Panc1 (cell line): ENCODE measurements around the gene ZNF346. TPM values are rescaled to one million over a fixed set of nuclear protein-coding genes. Genes with fewer than 3 reads are reported as not detected.

ENCODE experiments used
- ATAC-seq: fragments of 200-7000 bp; cut with Tn5 transposase; 2 replicates; pipeline ENCODE4 v1.9.1; 2020; ENCODE audit warnings: mild to moderate bottlenecking, moderate library complexity
- BruUV-seq: library from RNA; stranded (reverse); fragments of 400-500 nt; replicated peaks from 2 replicates; lab custom pipeline; 2021; lab: Mats Ljungman, UMichigan
- CTCF ChIA-PET: fragments of 300-600 bp; sonication (Branson Sonifier 250); formaldehyde crosslinking; loops from one replicate; lab custom pipeline; 2022; ENCODE audit warnings: antibody characterized with exemption; lab: Charles Lee
- POLR2A ChIA-PET: fragments of 300-600 bp; sonication (Branson Sonifier 250); formaldehyde crosslinking; loops from one replicate; lab custom pipeline; 2022; ENCODE audit warnings: antibody characterized with exemption; lab: Charles Lee
- DNase-seq: peaks from one replicate; pipeline ENCODE4 v3.0.0-alpha.2; 2010; ENCODE audit warnings: low read depth, low spot score
- H3K27ac ChIP-seq: 2 replicates; pipeline ENCODE4 v1.5.1; 2011; ENCODE audit warnings: mild to moderate bottlenecking, low read length, inconsistent platforms
- H3K27me3 ChIP-seq: fragments of 200-500 bp; sonication (Bioruptor generic); 2 replicates; pipeline ENCODE4 v1.6.0; 2014; ENCODE audit warnings: low read length, inconsistent platforms; ENCODE audit not compliant: control insufficient read depth, insufficient read depth
- H3K36me3 ChIP-seq: fragments of 200-500 bp; sonication (Bioruptor generic); 2 replicates; pipeline ENCODE4 v1.5.1; 2014; ENCODE audit warnings: inconsistent platforms, mild to moderate bottlenecking, low read length, moderate library complexity; ENCODE audit not compliant: control insufficient read depth, insufficient read depth
- H3K4me1 ChIP-seq: 2 replicates; pipeline ENCODE4 v1.5.1; 2011; ENCODE audit warnings: inconsistent platforms, mild to moderate bottlenecking, low read length, moderate library complexity; ENCODE audit not compliant: control insufficient read depth, insufficient read depth
- H3K4me3 ChIP-seq, 2 experiments: 2 replicates each; pipeline ENCODE4 v1.5.1; 2011 to 2012; ENCODE audit warnings: low read depth in 2 of 2, low read length in 2 of 2, mild to moderate bottlenecking in 2 of 2, inconsistent platforms in 1 of 2, moderate library complexity in 1 of 2
- H3K9me3 ChIP-seq: fragments of 200-500 bp; sonication (Bioruptor generic); 2 replicates; pipeline ENCODE4 v1.5.1; 2014; ENCODE audit warnings: low read depth, mild to moderate bottlenecking, inconsistent platforms, low read length, moderate library complexity; ENCODE audit not compliant: control insufficient read depth, insufficient read depth
- CTCF ChIP-seq: fragments of 450-650 bp; IDR thresholded peaks from 2 replicates; pipeline ENCODE4 v1.5.1; 2017; ENCODE audit warnings: mild to moderate bottlenecking
- POLR2AphosphoS5 ChIP-seq: IDR thresholded peaks from 2 replicates; pipeline ENCODE4 v1.6.1; 2012; ENCODE audit warnings: mild to moderate bottlenecking, low read depth, low read length, moderate library complexity
- SIN3A ChIP-seq: IDR thresholded peaks from 2 replicates; pipeline ENCODE4 v1.6.1; 2012; ENCODE audit warnings: low read depth, mild to moderate bottlenecking, low read length, moderate library complexity, borderline replicate concordance; ENCODE audit not compliant: insufficient read depth
- TCF7L2 ChIP-seq: IDR thresholded peaks from 2 replicates; pipeline ENCODE4 v1.6.1; 2011; ENCODE audit warnings: mild to moderate bottlenecking, low read depth, low read length, inconsistent platforms
- in situ Hi-C: cut with HindIII; loops from 2 replicates; pipeline ENCODE4 v1.10.0; 2016; ENCODE audit warnings: low sequenced_read_pairs, low pct_unique_long_range_greater_than_20kb
- intact Hi-C: fragments of 100-400 bp; cut with micrococcal nuclease; formaldehyde crosslinking; loops from one replicate; pipeline ENCODE4 v1.10.0; 2022; ENCODE audit not compliant: unreplicated experiment
- total RNA-seq: library from RNA; stranded (reverse); gene quantifications from one replicate; pipeline ENCODE4 v1.2.1, GENCODE V29; 2021; ENCODE audit not compliant: unreplicated experiment
- TF ChIP-seq, protein P1 (sequence below), 2 experiments: IDR thresholded peaks; 2 replicates each; pipeline ENCODE4 v1.6.1; 2011 to 2012; ENCODE audit warnings: low read depth in 2 of 2, control low read depth in 1 of 2, low read length in 1 of 2, mild to moderate bottlenecking in 1 of 2, moderate library complexity in 1 of 2; ENCODE audit not compliant: insufficient read depth in 1 of 2

Gene ZNF346
- total RNA-seq, 1 experiment from 2014 or later = 21.3 TPM

DNA sequence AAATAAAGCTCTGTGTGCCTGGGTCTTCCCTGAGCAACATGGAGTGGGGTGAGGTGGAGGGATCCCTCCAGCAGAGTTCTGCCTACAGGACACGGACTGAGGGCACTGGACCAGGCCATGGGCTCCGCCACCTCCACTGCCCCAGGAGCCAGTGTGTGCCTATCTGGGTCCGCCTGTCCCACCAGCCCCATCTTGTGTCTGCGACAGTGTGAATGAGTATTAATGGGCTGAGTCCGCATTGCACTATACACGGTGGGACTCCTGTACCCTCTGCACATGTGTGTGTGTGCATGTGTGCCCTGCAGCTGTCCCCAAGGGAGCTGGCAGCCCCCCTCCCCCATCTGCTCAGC, 75.6 kb downstream of the ZNF346 start:
- ATAC-seq (no peak; the same call in 1 of the 2 replicates), DNase-seq (no peak)
- Histone ChIP-seq H3K9me3 (no peaks in the 10 kb centered on the region), H3K36me3 (no peaks in the 10 kb centered on the region), H3K27me3 (no peaks in the 10 kb centered on the region), H3K27ac (no peak overlapping the region), H3K4me1 (peaks cover 4% of the 10 kb centered on the region; the same call in 1 of the 2 replicates), H3K4me3 (no peak overlapping the region)
- POLR2A ChIA-PET = no interaction called here
- TF ChIP-seq TCF7L2 (no peak), CTCF (no peak), SIN3A (no peak), POLR2AphosphoS5 (no peak)
- TF ChIP-seq, protein P1, sequence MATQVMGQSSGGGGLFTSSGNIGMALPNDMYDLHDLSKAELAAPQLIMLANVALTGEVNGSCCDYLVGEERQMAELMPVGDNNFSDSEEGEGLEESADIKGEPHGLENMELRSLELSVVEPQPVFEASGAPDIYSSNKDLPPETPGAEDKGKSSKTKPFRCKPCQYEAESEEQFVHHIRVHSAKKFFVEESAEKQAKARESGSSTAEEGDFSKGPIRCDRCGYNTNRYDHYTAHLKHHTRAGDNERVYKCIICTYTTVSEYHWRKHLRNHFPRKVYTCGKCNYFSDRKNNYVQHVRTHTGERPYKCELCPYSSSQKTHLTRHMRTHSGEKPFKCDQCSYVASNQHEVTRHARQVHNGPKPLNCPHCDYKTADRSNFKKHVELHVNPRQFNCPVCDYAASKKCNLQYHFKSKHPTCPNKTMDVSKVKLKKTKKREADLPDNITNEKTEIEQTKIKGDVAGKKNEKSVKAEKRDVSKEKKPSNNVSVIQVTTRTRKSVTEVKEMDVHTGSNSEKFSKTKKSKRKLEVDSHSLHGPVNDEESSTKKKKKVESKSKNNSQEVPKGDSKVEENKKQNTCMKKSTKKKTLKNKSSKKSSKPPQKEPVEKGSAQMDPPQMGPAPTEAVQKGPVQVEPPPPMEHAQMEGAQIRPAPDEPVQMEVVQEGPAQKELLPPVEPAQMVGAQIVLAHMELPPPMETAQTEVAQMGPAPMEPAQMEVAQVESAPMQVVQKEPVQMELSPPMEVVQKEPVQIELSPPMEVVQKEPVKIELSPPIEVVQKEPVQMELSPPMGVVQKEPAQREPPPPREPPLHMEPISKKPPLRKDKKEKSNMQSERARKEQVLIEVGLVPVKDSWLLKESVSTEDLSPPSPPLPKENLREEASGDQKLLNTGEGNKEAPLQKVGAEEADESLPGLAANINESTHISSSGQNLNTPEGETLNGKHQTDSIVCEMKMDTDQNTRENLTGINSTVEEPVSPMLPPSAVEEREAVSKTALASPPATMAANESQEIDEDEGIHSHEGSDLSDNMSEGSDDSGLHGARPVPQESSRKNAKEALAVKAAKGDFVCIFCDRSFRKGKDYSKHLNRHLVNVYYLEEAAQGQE (IDR thresholded peaks at IDR 0.05; ENCODE audit: insufficient read depth in 1 of 2, low read depth in 2 of 2, low read length in 1 of 2) = no peak
- in situ Hi-C loops = no loop called here
- intact Hi-C loops = no loop called here
- BruUV-seq = no TSS peak
- CTCF ChIA-PET = interaction anchor here (1.1 to 2.2 kb wide), 2 partner anchors 9 to 13 kb away, joined by 3 to 8 read pairs; no protein-coding TSS in a partner anchor

DNA sequence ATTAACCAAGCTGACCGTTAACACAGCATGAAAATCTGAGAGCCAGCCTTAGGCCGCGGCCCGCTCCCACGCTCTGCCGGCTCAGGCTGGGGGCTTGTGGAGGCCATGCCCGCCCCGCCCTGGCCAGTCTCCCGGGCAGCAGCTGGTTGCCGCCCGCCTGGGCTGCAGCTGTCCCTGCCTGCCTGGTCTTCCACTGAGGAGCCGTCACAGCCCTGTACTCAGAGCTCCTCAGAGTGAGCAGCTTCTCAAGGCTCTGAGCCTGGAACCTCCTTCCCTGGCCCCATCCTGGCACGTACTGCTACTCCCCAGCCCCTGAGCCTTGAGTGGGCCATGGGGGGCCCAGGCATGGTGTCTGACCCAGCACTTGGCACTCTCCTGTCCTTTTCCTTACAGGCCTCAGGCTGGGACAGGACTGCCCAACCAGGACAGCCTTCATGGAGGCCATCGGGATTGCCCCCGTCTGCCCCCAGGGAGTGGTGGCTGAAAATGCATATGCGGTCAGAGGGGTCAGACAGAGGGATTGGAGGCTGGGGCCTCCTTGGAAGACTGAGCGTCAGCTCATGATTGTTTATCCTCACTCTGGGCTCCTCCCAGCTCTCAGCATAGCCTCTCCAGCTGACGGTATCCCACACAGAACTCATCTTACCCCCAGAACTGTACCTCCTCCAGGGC, 76.1 kb downstream of the ZNF346 start:
- POLR2A ChIA-PET = no interaction called here
- in situ Hi-C loops = no loop called here
- no TSS peak for BruUV-seq
- H3K36me3 ChIP-seq = no peaks in the 10 kb centered on the region
- H3K9me3 ChIP-seq = no peaks in the 10 kb centered on the region
- H3K27ac ChIP-seq = no peak overlapping the region
- ATAC-seq (no peak; the same call in 1 of the 2 replicates), DNase-seq (no peak)
- TF ChIP-seq POLR2AphosphoS5 (no peak), SIN3A (no peak), TCF7L2 (no peak), CTCF (no peak)
- TF ChIP-seq, protein P1 (IDR thresholded peaks at IDR 0.05; ENCODE audit: insufficient read depth in 1 of 2, low read depth in 2 of 2, low read length in 1 of 2) = no peak
- intact Hi-C loops = no loop called here
- H3K27me3 ChIP-seq = no peaks in the 10 kb centered on the region
- CTCF ChIA-PET = interaction anchor here (1.1 to 2.2 kb wide), 2 partner anchors 9 to 13 kb away, joined by 3 to 8 read pairs; no protein-coding TSS in a partner anchor
- H3K4me1 ChIP-seq = peaks cover 4% of the 10 kb centered on the region; the same call in 1 of the 2 replicates
- no peak overlapping the region for H3K4me3 ChIP-seq
